Suprapubic skin (tissue), 4 donors: ENCODE results near the gene CCDC68. TPM values are rescaled to one million over a fixed set of nuclear protein-coding genes. Genes with fewer than 3 reads are reported as not detected.

ENCODE experiments used
- DNase-seq, 2 donors: peaks; one replicate each; pipeline ENCODE4 v3.0.0-alpha.2; 2019; ENCODE audit warnings: low spot score in 2 of 2
- H3K27ac ChIP-seq: fragments of 200-600 bp; sonication (generic); one replicate; pipeline ENCODE4 v1.5.1; 2019
- H3K27me3 ChIP-seq: fragments of 200-600 bp; sonication (generic); one replicate; pipeline ENCODE4 v1.5.1; 2019
- H3K36me3 ChIP-seq: fragments of 200-600 bp; sonication (generic); one replicate; pipeline ENCODE4 v1.5.1; 2019
- H3K4me1 ChIP-seq: fragments of 200-600 bp; sonication (generic); one replicate; pipeline ENCODE4 v1.5.1; 2019
- H3K4me3 ChIP-seq: fragments of 200-600 bp; sonication (generic); one replicate; pipeline ENCODE4 v1.5.1; 2019; ENCODE audit warnings: mild to moderate bottlenecking
- H3K9me3 ChIP-seq: fragments of 200-600 bp; sonication (generic); one replicate; pipeline ENCODE4 v1.5.1; 2019
- CTCF ChIP-seq, 2 donors: fragments of 200-600 bp in 1 of 2; fragments of 450-650 bp in 1 of 2; sonication (generic) in 1 of 2; IDR thresholded peaks; one replicate each; pipeline ENCODE4 v1.5.1; 2016 to 2019; ENCODE audit warnings: antibody characterized with exemption in 2 of 2, mild to moderate bottlenecking in 1 of 2, moderate library complexity in 1 of 2
- EP300 ChIP-seq: sonication (generic); formaldehyde crosslinking; IDR thresholded peaks from one replicate; pipeline ENCODE4 v1.6.1; 2017; ENCODE audit warnings: antibody characterized with exemption
- POLR2A ChIP-seq, 2 donors: fragments of 450-650 bp; IDR thresholded peaks; one replicate each; pipeline ENCODE4 v1.6.1; 2017; ENCODE audit warnings: antibody characterized with exemption in 2 of 2, mild to moderate bottlenecking in 2 of 2, moderate library complexity in 2 of 2
- POLR2AphosphoS5 ChIP-seq, 3 donors: sonication (generic); formaldehyde crosslinking; IDR thresholded peaks; one replicate each; pipeline ENCODE4 v1.6.1; 2017; ENCODE audit warnings: antibody characterized with exemption in 3 of 3
- WGBS: methylation state at CpG from one replicate; pipeline ENCODE4 v1.1.5; 2018; 5-methylcytosine and 5-hydroxymethylcytosine counted together
- total RNA-seq, 4 donors: library from RNA; depleted of rRNA; stranded (reverse); fragments of >200 nt; gene quantifications; one replicate each; pipeline ENCODE4 v1.1.0, GENCODE V29; 2016

Gene CCDC68
- total RNA-seq, 4 donors from 2014 or later, result 0.19 to 3.9 (median 1.4) TPM

GRCh38 chr18:54919412-54919811, 39.8 kb downstream of the CCDC68 start:
- DNase-seq, result no peak
- no peaks in the 10 kb centered on the region for H3K9me3 ChIP-seq
- no peaks in the 10 kb centered on the region for H3K4me1 ChIP-seq
- TF ChIP-seq POLR2A (IDR thresholded peaks at IDR 0.05), result no peak
- TF ChIP-seq POLR2AphosphoS5 (IDR thresholded peaks at IDR 0.05), result no peak
- TF ChIP-seq EP300, result no peak
- H3K27me3 ChIP-seq, result no peaks in the 10 kb centered on the region
- H3K36me3 ChIP-seq, result no peaks in the 10 kb centered on the region
- WGBS, result 91% methylated on average over 6 of the region's 6 CpGs
- H3K4me3 ChIP-seq, result no peak overlapping the region
- no peak overlapping the region for H3K27ac ChIP-seq

GRCh38 chr18:54918060-54918459, 41.2 kb downstream of the CCDC68 start:
- Histone ChIP-seq H3K4me1 (no peaks in the 10 kb centered on the region), H3K27ac (no peak overlapping the region), H3K9me3 (no peaks in the 10 kb centered on the region), H3K27me3 (no peaks in the 10 kb centered on the region), H3K4me3 (no peak overlapping the region), H3K36me3 (no peaks in the 10 kb centered on the region)
- WGBS, result 84% methylated on average over 4 of the region's 4 CpGs
- DNase-seq, result no peak
- TF ChIP-seq CTCF (IDR thresholded peaks at IDR 0.05) (no peak), POLR2A (IDR thresholded peaks at IDR 0.05) (no peak), POLR2AphosphoS5 (IDR thresholded peaks at IDR 0.05) (no peak)

GRCh38 chr18:54916507-54916906, 42.8 kb downstream of the CCDC68 start:
- H3K4me1 ChIP-seq, result no peaks in the 10 kb centered on the region
- H3K36me3 ChIP-seq, result no peaks in the 10 kb centered on the region
- DNase-seq, result no peak
- WGBS, result 90% methylated on average over 3 of the region's 3 CpGs
- no peak overlapping the region for H3K4me3 ChIP-seq
- no peak for TF ChIP-seq POLR2A (IDR thresholded peaks at IDR 0.05)
- TF ChIP-seq POLR2AphosphoS5 (IDR thresholded peaks at IDR 0.05), result no peak
- no peak for TF ChIP-seq CTCF (IDR thresholded peaks at IDR 0.05)
- TF ChIP-seq EP300, result no peak
- no peaks in the 10 kb centered on the region for H3K27me3 ChIP-seq
- no peaks in the 10 kb centered on the region for H3K9me3 ChIP-seq
- H3K27ac ChIP-seq, result no peak overlapping the region

GRCh38 chr18:54914816-54915215, 44.4 kb downstream of the CCDC68 start:
- H3K27me3 ChIP-seq, result no peaks in the 10 kb centered on the region
- no peaks in the 10 kb centered on the region for H3K4me1 ChIP-seq
- WGBS, result 93% methylated on average over 4 of the region's 4 CpGs
- H3K4me3 ChIP-seq, result no peak overlapping the region
- H3K36me3 ChIP-seq, result no peaks in the 10 kb centered on the region
- no peak overlapping the region for H3K27ac ChIP-seq
- no peak for DNase-seq
- H3K9me3 ChIP-seq, result no peaks in the 10 kb centered on the region
- TF ChIP-seq CTCF (IDR thresholded peaks at IDR 0.05), result no peak
- TF ChIP-seq POLR2A (IDR thresholded peaks at IDR 0.05), result no peak
- TF ChIP-seq EP300, result no peak
- no peak for TF ChIP-seq POLR2AphosphoS5 (IDR thresholded peaks at IDR 0.05)

GRCh38 chr18:54911551-54911950, 47.7 kb downstream of the CCDC68 start:
- no peaks in the 10 kb centered on the region for H3K4me1 ChIP-seq
- no peaks in the 10 kb centered on the region for H3K36me3 ChIP-seq
- no peaks in the 10 kb centered on the region for H3K9me3 ChIP-seq
- H3K27me3 ChIP-seq, result no peaks in the 10 kb centered on the region
- TF ChIP-seq EP300 (no peak), POLR2A (IDR thresholded peaks at IDR 0.05) (no peak), CTCF (IDR thresholded peaks at IDR 0.05) (no peak), POLR2AphosphoS5 (IDR thresholded peaks at IDR 0.05) (no peak)
- no peak overlapping the region for H3K27ac ChIP-seq
- DNase-seq, result no peak
- 70% methylated on average over 2 of the region's 2 CpGs for WGBS
- H3K4me3 ChIP-seq, result no peak overlapping the region
